AG04449 (cell line): Measurements from ENCODE around the gene SLC26A11.

Experiments
- CTCF ChIA-PET: fragments of 350-600 bp; formaldehyde crosslinking; extraction: SDS; loops from one replicate; lab custom pipeline; 2021; ENCODE audit warnings: antibody characterized with exemption; lab: Yijun Ruan, JAX
- POLR2A ChIA-PET: fragments of 400-600, 350-600 bp; formaldehyde crosslinking; extraction: SDS; loops from one replicate; lab custom pipeline; 2020; ENCODE audit warnings: antibody characterized with exemption, inconsistent platforms; lab: Yijun Ruan, JAX
- DNase-seq: peaks from one replicate; pipeline ENCODE4 v3.0.0-alpha.2; 2010; ENCODE audit warnings: low read depth, low spot score
- H3K4me3 ChIP-seq: 2 replicates; pipeline ENCODE4 v1.5.1; 2011; ENCODE audit warnings: low read depth, mild to moderate bottlenecking, control low read depth, low read length
- CTCF ChIP-seq: IDR thresholded peaks from one replicate; pipeline ENCODE4 v1.5.1; 2011; ENCODE audit warnings: mild to moderate bottlenecking, moderate library complexity, low read length, control low read depth, inconsistent platforms; ENCODE audit not compliant: insufficient read depth; ENCODE audit errors: missing control alignments

The SLC26A11 gene

GRCh38 chr17:80268427-80268826 lies 48.2 kb downstream of the SLC26A11 start:
- CTCF ChIA-PET, result no interaction called here
- no peak for TF ChIP-seq CTCF
- H3K4me3 ChIP-seq, result no peak overlapping the region
- no peak for DNase-seq
- POLR2A ChIA-PET, result no interaction called here

- ChIA-PET POLR2A (no interaction called here), CTCF (no interaction called here)
- no peak for TF ChIP-seq CTCF
- H3K4me3 ChIP-seq, result no peak overlapping the region
- DNase-seq, result no peak
Measured at GRCh38 chr17:80269405-80269807, 49.2 kb downstream of the SLC26A11 start.

GRCh38 chr17:80270104-80270503 lies 49.9 kb downstream of the SLC26A11 start:
- ChIA-PET POLR2A (no interaction called here), CTCF (interaction anchor here (1.6 kb wide), 1 partner anchor 169 kb away, joined by 4 read pairs; the partner anchor contains the start of gene GAA)
- no peak for TF ChIP-seq CTCF
- no peak overlapping the region for H3K4me3 ChIP-seq
- no peak for DNase-seq

- H3K4me3 ChIP-seq, result no peak overlapping the region
- no peak for DNase-seq
- POLR2A ChIA-PET, result no interaction called here
- CTCF ChIA-PET, result interaction anchor here (1.6 kb wide), 1 partner anchor 169 kb away, joined by 4 read pairs; the partner anchor contains the start of gene GAA
- TF ChIP-seq CTCF, result no peak
Measured at GRCh38 chr17:80270836-80271235, 50.6 kb downstream of the SLC26A11 start.

GRCh38 chr17:80272366-80272765 lies 52.1 kb downstream of the SLC26A11 start:
- ChIA-PET POLR2A (no interaction called here), CTCF (no interaction called here)
- DNase-seq, result no peak
- H3K4me3 ChIP-seq, result no peak overlapping the region
- TF ChIP-seq CTCF, result no peak

GRCh38 chr17:80274331-80274730 lies 54.1 kb downstream of the SLC26A11 start:
- ChIA-PET CTCF (no interaction called here), POLR2A (interaction anchor here (1.1 to 1.2 kb wide), 2 partner anchors 11 kb away, joined by 3 to 5 read pairs; no protein-coding TSS in a partner anchor)
- no peak overlapping the region for H3K4me3 ChIP-seq
- DNase-seq, result no peak
- TF ChIP-seq CTCF, result no peak
